Naive B cell (primary cell): ENCODE data around the gene GARS1. TPM values are rescaled to one million over a fixed set of nuclear protein-coding genes. Genes with fewer than 3 reads are reported as not detected.
"Not testable (repeated sequence)": the region's sequence is repeated elsewhere in the genome, so short reads cannot be mapped to it uniquely, and the experiment has no call there.

ENCODE experiments used
- ATAC-seq, 2 donors: fragments of 150-1000 bp; cut with Tn5 transposase; 2 replicates each; pipeline ENCODE4 v1.10.0; 2021; ENCODE audit warnings: low read depth in 2 of 2, mild to moderate bottlenecking in 2 of 2, moderate library complexity in 2 of 2
- DNase-seq: peaks from one replicate; pipeline ENCODE4 v3.0.0; 2022
- H3K27ac Mint-ChIP-seq, 6 donors: one replicate each; pipeline ENCODE4 v1.8.0; 2020 to 2022; ENCODE audit warnings: mild to moderate bottlenecking in 6 of 6, mixed read lengths in 6 of 6, moderate library complexity in 5 of 6, inconsistent platforms in 2 of 6
- H3K27me3 Mint-ChIP-seq, 3 donors: one replicate each; pipeline ENCODE4 v1.8.0; 2021 to 2022; ENCODE audit warnings: mixed read lengths in 3 of 3, mild to moderate bottlenecking in 1 of 3
- H3K36me3 Mint-ChIP-seq, 2 donors: one replicate each; pipeline ENCODE4 v1.8.0; 2020 to 2022; ENCODE audit warnings: mixed read lengths in 2 of 2, inconsistent platforms in 1 of 2, mild to moderate bottlenecking in 1 of 2
- H3K4me1 Mint-ChIP-seq, 3 donors: one replicate each; pipeline ENCODE4 v1.8.0; 2020 to 2022; ENCODE audit warnings: mixed read lengths in 3 of 3, inconsistent platforms in 1 of 3, mild to moderate bottlenecking in 1 of 3, moderate library complexity in 1 of 3
- H3K4me3 Mint-ChIP-seq, 8 donors: one replicate each; pipeline ENCODE4 v1.8.0; 2020 to 2022; ENCODE audit warnings: mild to moderate bottlenecking in 8 of 8, mixed read lengths in 8 of 8, moderate library complexity in 8 of 8, inconsistent platforms in 2 of 8
- H3K9me3 Mint-ChIP-seq, 7 donors: one replicate each; pipeline ENCODE4 v1.8.0; 2020 to 2022; ENCODE audit warnings: mixed read lengths in 7 of 7, mild to moderate bottlenecking in 5 of 7, inconsistent platforms in 2 of 7, moderate library complexity in 1 of 7
- polyA plus RNA-seq, 6 donors: library from polyadenylated mRNA; unstranded; fragments of 300-500 nt; fragmentation: Illumina TruSeq; gene quantifications; one replicate each; pipeline ENCODE4 v1.2.3, GENCODE V29; 2021; ENCODE audit warnings: low read depth in 6 of 6

Gene GARS1
- polyA plus RNA-seq, 6 donors from 2014 or later, result 46.9 to 72.4 (median 55.9) TPM

GRCh38 chr7:30561389-30561788, 33.3 kb upstream of the GARS1 start:
- peak overlapping the region in 1 of 6 donors; percentile 68 for H3K27ac Mint-ChIP-seq
- no peak for DNase-seq
- no peak for ATAC-seq
- H3K4me1 Mint-ChIP-seq, result peaks cover 0 to 4% (median 0%) of the 10 kb centered on the region in 3 donors
- H3K4me3 Mint-ChIP-seq, result no peak overlapping the region
- H3K27me3 Mint-ChIP-seq, result no peaks in the 10 kb centered on the region
- H3K36me3 Mint-ChIP-seq, result peaks cover 4 to 20% of the 10 kb centered on the region in 2 donors
- H3K9me3 Mint-ChIP-seq, result no peaks in the 10 kb centered on the region

GRCh38 chr7:30562498-30562897, 32.2 kb upstream of the GARS1 start:
- Mint-ChIP-seq H3K9me3 (no peaks in the 10 kb centered on the region), H3K4me3 (no peak overlapping the region), H3K27me3 (no peaks in the 10 kb centered on the region), H3K4me1 (peaks cover 0 to 4% (median 0%) of the 10 kb centered on the region in 3 donors), H3K36me3 (peaks cover 4 to 20% of the 10 kb centered on the region in 2 donors), H3K27ac (peak overlapping the region in 1 of 6 donors; percentile 44)
- DNase-seq (no peak), ATAC-seq (no peak)

DNA sequence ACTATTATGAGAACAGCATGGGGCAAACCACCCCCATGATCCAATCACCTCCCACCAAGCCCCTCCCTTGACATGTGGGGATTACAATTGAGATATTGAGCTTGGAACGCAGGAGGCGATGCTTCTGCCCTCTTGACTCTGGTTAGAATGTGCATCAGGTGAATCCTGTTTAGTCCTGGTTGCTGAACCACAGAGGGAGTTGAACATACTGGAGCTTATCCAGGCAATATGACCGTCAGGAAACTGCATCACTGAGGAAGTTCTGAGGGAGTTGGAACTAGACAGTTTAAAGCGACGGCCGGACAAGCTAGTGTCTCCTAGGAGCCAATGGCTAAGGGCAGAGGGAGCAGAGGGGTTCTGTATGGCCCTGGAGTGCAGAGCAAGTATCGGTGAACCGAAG, 31.8 kb upstream of the GARS1 start:
- Mint-ChIP-seq H3K36me3 (peaks cover 4 to 20% of the 10 kb centered on the region in 2 donors), H3K4me1 (peaks cover 0 to 4% (median 0%) of the 10 kb centered on the region in 3 donors), H3K9me3 (no peaks in the 10 kb centered on the region), H3K27me3 (no peaks in the 10 kb centered on the region), H3K4me3 (no peak overlapping the region), H3K27ac (no peak overlapping the region)
- DNase-seq, result no peak
- ATAC-seq, result no peak

DNA sequence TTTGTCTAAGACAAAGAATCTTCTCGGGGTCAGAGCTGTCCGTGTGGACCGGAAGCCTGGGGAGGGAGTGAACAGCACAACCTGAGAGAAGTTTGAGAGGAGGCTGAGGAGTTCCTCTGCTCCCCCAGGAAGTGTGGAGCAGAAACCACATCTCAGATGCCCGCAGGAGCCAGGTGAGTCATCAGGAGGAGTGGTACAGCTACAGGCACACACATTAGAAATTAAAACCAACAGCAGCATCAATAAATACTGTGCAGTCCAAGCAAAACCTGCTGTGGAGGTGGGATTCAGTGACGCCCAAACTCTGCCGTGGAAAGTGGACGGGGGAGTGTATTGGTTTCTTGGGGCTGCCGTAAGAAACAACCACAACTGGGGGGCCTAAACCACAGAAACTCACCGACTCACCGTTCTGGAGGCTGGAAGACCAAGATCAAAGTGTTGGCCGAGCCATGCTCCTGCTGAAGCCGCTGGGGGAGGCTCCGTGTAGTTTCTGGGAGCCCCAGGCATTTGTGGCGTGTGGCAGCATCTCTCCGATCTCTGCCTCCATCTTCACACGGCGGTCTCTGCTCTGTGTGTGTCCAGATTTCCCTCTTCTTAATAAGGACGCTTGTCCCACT, 31.2 kb upstream of the GARS1 start:
- Mint-ChIP-seq H3K9me3 (no peaks in the 10 kb centered on the region), H3K4me1 (peaks cover 0 to 4% (median 0%) of the 10 kb centered on the region in 3 donors), H3K36me3 (peaks cover 4 to 20% of the 10 kb centered on the region in 2 donors), H3K27ac (no peak overlapping the region), H3K4me3 (no peak overlapping the region), H3K27me3 (no peaks in the 10 kb centered on the region)
- no peak for DNase-seq
- no peak for ATAC-seq

DNA sequence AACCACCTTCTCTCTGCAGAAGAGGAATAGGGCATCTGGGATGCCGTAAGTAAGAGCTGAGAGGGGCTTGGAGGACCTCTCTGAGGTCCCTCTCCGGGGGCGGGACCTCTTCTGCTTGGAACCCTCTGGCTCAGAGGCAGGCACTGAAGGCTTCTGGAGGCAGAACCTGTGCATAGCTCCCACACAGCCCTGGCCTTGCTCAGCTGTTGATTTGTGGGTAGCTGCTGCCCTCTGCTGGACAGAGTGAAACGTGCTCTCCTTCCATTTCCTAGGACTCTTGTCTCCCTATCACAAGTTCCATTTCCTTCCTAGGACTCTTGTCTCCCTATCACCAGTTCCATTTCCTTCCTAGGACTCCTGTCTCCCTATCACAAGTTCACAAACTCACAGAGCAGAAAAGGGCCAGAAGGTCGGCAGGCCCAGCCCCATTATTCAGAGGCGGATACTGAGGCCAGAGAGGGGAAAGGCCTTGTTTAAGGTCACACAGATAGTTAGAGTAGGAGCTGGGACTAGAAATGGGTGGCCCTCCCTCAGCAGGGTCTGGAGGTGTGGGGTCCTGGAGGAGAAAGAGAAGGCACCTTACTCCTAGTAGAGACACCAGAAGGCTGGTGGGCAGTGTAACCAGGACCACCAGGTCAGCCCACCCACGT, 30.3 kb upstream of the GARS1 start:
- DNase-seq (peak; percentile 65), ATAC-seq (peak; percentile 70 to 86)
- Mint-ChIP-seq H3K4me1 (peaks cover 0 to 4% (median 0%) of the 10 kb centered on the region in 3 donors), H3K36me3 (peaks cover 4 to 20% of the 10 kb centered on the region in 2 donors), H3K27me3 (no peaks in the 10 kb centered on the region), H3K27ac (peak overlapping the region in 3 of 6 donors; percentile 2 to 73 (median 5)), H3K4me3 (no peak overlapping the region), H3K9me3 (no peaks in the 10 kb centered on the region)

DNA sequence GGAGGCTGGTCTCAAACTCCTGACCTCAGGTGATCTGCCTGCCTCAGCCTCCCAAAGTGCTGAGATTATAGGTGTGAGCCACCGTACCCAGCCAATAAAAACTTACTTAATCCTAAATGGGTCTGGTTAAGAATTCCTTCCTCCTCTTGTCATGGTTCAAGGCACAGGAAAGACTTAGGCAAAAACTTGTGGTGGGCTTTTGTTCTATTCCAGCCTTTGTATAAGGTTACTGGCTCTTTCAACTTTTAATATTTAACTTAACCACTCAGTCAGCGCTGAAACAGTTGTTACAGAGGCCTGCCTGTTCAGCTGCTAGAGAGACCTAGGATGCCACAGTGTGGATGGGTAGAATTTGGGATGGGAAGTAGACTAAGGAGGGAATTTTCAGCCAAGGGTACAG, 28.1 kb upstream of the GARS1 start:
- Mint-ChIP-seq H3K27ac (peak overlapping the region in 1 of 6 donors; percentile 37), H3K4me1 (peaks cover 0 to 4% (median 0%) of the 10 kb centered on the region in 3 donors), H3K4me3 (no peak overlapping the region), H3K27me3 (no peaks in the 10 kb centered on the region), H3K36me3 (peaks cover 15 to 26% of the 10 kb centered on the region in 2 donors), H3K9me3 (peaks cover 4 to 8% (median 5%) of the 10 kb centered on the region in 7 donors)
- no peak for ATAC-seq
- DNase-seq, result no peak

DNA sequence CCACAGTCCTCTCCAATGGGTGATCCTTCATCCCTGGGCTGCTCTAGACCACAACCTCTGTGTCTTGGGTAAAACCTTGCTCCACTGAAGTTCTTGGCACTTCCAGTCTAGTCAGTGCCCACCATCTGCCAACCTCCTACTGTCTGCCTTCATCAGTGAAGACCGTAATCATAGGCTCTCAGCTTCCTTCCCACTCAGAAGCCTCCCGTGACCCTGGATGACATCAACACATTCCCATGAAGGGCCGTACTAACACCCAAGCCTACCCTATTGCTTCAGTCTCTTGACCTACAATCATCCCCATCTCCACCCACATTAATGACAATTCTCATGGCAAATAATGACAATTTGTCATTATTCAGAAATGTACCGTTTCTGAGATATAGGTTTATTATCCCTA, 27.6 kb upstream of the GARS1 start:
- H3K27me3 Mint-ChIP-seq, result no peaks in the 10 kb centered on the region
- H3K36me3 Mint-ChIP-seq, result peaks cover 15 to 21% of the 10 kb centered on the region in 2 donors
- DNase-seq (no peak), ATAC-seq (no peak)
- H3K9me3 Mint-ChIP-seq, result peaks cover 4 to 8% (median 5%) of the 10 kb centered on the region in 7 donors
- H3K4me1 Mint-ChIP-seq, result peaks cover 0 to 4% (median 0%) of the 10 kb centered on the region in 3 donors
- peak overlapping the region in 4 of 6 donors; percentile 7 to 67 (median 26) for H3K27ac Mint-ChIP-seq
- no peak overlapping the region for H3K4me3 Mint-ChIP-seq

- not testable (repeated sequence) for H3K27ac Mint-ChIP-seq, H3K9me3 Mint-ChIP-seq, H3K27me3 Mint-ChIP-seq
These were observed 24.4 kb upstream of the GARS1 start for GRCh38 chr7:30570238-30570637.

GRCh38 chr7:30572212-30572841, 22.4 kb upstream of the GARS1 start:
- peak overlapping the region in 1 of 6 donors; percentile 39 for H3K27ac Mint-ChIP-seq
- no peak for DNase-seq
- no peaks in the 10 kb centered on the region for H3K27me3 Mint-ChIP-seq
- no peak for ATAC-seq
- H3K4me3 Mint-ChIP-seq, result no peak overlapping the region
- peaks cover 19 to 25% of the 10 kb centered on the region in 2 donors for H3K36me3 Mint-ChIP-seq
- H3K4me1 Mint-ChIP-seq, result no peaks in the 10 kb centered on the region
- peaks cover 4 to 9% (median 7%) of the 10 kb centered on the region in 7 donors for H3K9me3 Mint-ChIP-seq

More at GRCh38 chr7:30570238-30570637, 24.4 kb upstream of the GARS1 start:
- ATAC-seq, H3K4me3 Mint-ChIP-seq, H3K4me1 Mint-ChIP-seq, DNase-seq: not testable (repeated sequence)
- peaks cover 7 to 16% of the 10 kb centered on the region in 2 donors for H3K36me3 Mint-ChIP-seq

DNA sequence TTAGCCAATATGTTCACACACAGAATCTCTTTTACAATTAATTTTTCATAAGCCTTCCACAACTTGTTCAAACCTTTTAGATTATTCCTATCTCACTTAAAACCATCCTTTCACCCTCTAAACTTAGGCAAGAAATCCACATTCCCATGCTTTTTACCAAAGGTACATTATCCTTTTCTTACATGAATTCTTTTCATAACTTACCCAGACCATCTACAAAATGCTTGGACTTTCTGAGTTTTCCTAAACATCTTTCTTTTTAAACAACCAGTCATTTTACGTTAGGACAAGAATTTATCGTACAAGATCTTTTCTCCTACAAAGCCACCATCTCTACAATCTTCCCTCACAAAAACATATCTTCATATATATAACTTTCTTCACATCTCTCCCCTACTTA, 18.8 kb upstream of the GARS1 start:
- peaks cover 29 to 42% of the 10 kb centered on the region in 2 donors for H3K36me3 Mint-ChIP-seq
- ATAC-seq (no peak), DNase-seq (no peak)
- H3K27ac Mint-ChIP-seq, result peak overlapping the region in 1 of 6 donors; percentile 17
- peaks cover 0 to 4% (median 2%) of the 10 kb centered on the region in 7 donors for H3K9me3 Mint-ChIP-seq
- peaks cover 0 to 5% (median 0%) of the 10 kb centered on the region in 3 donors for H3K4me1 Mint-ChIP-seq
- no peaks in the 10 kb centered on the region for H3K27me3 Mint-ChIP-seq
- no peak overlapping the region for H3K4me3 Mint-ChIP-seq

- no peak overlapping the region for H3K27ac Mint-ChIP-seq
- H3K27me3 Mint-ChIP-seq, result no peaks in the 10 kb centered on the region
- peaks cover 0 to 5% (median 0%) of the 10 kb centered on the region in 3 donors for H3K4me1 Mint-ChIP-seq
- ATAC-seq (no peak), DNase-seq (no peak)
- peaks cover 24 to 40% of the 10 kb centered on the region in 2 donors for H3K36me3 Mint-ChIP-seq
- H3K9me3 Mint-ChIP-seq, result peaks cover 0 to 13% (median 0%) of the 10 kb centered on the region in 7 donors
- H3K4me3 Mint-ChIP-seq, result no peak overlapping the region
These were observed 11.5 kb upstream of the GARS1 start for GRCh38 chr7:30583181-30583580.

DNA sequence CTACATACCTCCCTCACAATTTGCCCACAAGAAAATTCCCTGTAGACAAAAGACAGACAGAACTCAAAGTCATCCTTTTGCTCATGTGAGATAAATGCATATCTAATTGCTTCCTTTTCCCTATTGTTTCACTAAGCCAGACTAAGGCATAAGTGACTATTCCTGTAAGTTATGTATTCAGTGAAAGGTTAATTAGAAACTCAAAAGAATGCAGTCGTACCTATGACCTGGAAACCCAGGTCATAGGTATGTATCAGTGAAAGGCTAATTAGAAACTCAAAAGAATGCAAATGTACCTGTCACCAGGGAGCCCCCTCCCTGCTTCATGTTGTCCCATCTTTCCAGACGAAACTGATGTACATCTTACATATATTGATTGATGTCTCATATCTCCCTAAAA, 10.3 kb upstream of the GARS1 start:
- DNase-seq (no peak), ATAC-seq (no peak)
- Mint-ChIP-seq H3K4me3 (no peak overlapping the region), H3K9me3 (peaks cover 0 to 13% (median 0%) of the 10 kb centered on the region in 7 donors), H3K4me1 (peaks cover 0 to 8% (median 4%) of the 10 kb centered on the region in 3 donors), H3K27me3 (no peaks in the 10 kb centered on the region), H3K36me3 (peaks cover 15 to 35% of the 10 kb centered on the region in 2 donors), H3K27ac (no peak overlapping the region)

- peaks cover 0 to 14% (median 4%) of the 10 kb centered on the region in 3 donors for H3K4me1 Mint-ChIP-seq
These were observed 9.7 kb upstream of the GARS1 start for GRCh38 chr7:30584965-30585364.

More at GRCh38 chr7:30584965-30585364, 9.7 kb upstream of the GARS1 start:
- H3K27me3 Mint-ChIP-seq, result no peaks in the 10 kb centered on the region
- ATAC-seq (no peak), DNase-seq (no peak)
- peaks cover 15 to 35% of the 10 kb centered on the region in 2 donors for H3K36me3 Mint-ChIP-seq
- no peak overlapping the region for H3K4me3 Mint-ChIP-seq
- no peak overlapping the region for H3K27ac Mint-ChIP-seq
- peaks cover 0 to 13% (median 0%) of the 10 kb centered on the region in 7 donors for H3K9me3 Mint-ChIP-seq
